Panc1 (cell line): ENCODE measurements around the gene MAGI2.

Experiments used
- SIN3A ChIP-seq: IDR thresholded peaks from 2 replicates; pipeline ENCODE4 v1.6.1; 2012; ENCODE audit warnings: low read depth, mild to moderate bottlenecking, low read length, moderate library complexity, borderline replicate concordance; ENCODE audit not compliant: insufficient read depth
- TCF7L2 ChIP-seq: IDR thresholded peaks from 2 replicates; pipeline ENCODE4 v1.6.1; 2011; ENCODE audit warnings: mild to moderate bottlenecking, low read depth, low read length, inconsistent platforms
- TF ChIP-seq, protein P1 (sequence below): fragments of 450-650 bp; IDR thresholded peaks from 2 replicates; pipeline ENCODE4 v1.5.1; 2017; ENCODE audit warnings: mild to moderate bottlenecking
- TF ChIP-seq, protein P2 (sequence below), 2 experiments: IDR thresholded peaks; 2 replicates each; pipeline ENCODE4 v1.6.1; 2011 to 2012; ENCODE audit warnings: low read depth in 2 of 2, control low read depth in 1 of 2, low read length in 1 of 2, mild to moderate bottlenecking in 1 of 2, moderate library complexity in 1 of 2; ENCODE audit not compliant: insufficient read depth in 1 of 2

DNA sequence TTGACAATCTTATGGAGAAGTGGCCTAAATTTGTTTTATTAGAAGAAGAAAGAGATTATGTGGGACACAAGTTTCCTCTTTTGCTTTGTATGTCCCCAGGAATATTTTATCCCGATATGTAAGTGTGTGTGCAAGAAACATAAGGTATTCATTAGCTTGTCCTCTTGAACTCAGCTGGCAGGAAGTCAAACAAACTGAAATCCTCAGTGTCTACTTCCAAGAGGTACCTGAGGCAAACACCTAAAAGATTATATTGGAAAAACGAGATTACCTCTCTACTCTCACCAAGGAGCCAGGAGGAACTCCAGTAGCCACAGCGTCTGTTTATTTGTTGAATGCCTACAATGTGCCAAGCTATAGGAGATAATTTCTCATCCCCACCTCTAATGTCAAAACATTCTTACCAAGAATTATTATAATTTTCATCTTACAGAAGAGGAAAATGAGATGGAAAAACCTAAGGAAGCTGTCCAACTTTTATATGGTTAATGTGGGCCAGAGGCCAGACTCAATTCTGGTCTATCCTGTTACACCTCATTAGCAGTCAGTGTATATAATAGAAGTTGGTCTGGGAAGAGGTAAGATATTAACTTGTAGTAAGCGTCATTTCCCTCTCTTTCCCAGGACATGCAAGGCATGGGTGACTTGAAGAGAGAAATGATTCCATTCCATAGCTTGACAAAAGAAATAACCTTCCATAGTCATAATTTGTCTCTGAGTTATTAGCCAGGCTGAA lies 692.7 kb downstream of the MAGI2 start:
- TF ChIP-seq, protein P1, sequence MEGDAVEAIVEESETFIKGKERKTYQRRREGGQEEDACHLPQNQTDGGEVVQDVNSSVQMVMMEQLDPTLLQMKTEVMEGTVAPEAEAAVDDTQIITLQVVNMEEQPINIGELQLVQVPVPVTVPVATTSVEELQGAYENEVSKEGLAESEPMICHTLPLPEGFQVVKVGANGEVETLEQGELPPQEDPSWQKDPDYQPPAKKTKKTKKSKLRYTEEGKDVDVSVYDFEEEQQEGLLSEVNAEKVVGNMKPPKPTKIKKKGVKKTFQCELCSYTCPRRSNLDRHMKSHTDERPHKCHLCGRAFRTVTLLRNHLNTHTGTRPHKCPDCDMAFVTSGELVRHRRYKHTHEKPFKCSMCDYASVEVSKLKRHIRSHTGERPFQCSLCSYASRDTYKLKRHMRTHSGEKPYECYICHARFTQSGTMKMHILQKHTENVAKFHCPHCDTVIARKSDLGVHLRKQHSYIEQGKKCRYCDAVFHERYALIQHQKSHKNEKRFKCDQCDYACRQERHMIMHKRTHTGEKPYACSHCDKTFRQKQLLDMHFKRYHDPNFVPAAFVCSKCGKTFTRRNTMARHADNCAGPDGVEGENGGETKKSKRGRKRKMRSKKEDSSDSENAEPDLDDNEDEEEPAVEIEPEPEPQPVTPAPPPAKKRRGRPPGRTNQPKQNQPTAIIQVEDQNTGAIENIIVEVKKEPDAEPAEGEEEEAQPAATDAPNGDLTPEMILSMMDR: no peak
- TF ChIP-seq, protein P2, sequence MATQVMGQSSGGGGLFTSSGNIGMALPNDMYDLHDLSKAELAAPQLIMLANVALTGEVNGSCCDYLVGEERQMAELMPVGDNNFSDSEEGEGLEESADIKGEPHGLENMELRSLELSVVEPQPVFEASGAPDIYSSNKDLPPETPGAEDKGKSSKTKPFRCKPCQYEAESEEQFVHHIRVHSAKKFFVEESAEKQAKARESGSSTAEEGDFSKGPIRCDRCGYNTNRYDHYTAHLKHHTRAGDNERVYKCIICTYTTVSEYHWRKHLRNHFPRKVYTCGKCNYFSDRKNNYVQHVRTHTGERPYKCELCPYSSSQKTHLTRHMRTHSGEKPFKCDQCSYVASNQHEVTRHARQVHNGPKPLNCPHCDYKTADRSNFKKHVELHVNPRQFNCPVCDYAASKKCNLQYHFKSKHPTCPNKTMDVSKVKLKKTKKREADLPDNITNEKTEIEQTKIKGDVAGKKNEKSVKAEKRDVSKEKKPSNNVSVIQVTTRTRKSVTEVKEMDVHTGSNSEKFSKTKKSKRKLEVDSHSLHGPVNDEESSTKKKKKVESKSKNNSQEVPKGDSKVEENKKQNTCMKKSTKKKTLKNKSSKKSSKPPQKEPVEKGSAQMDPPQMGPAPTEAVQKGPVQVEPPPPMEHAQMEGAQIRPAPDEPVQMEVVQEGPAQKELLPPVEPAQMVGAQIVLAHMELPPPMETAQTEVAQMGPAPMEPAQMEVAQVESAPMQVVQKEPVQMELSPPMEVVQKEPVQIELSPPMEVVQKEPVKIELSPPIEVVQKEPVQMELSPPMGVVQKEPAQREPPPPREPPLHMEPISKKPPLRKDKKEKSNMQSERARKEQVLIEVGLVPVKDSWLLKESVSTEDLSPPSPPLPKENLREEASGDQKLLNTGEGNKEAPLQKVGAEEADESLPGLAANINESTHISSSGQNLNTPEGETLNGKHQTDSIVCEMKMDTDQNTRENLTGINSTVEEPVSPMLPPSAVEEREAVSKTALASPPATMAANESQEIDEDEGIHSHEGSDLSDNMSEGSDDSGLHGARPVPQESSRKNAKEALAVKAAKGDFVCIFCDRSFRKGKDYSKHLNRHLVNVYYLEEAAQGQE (IDR thresholded peaks at IDR 0.05; ENCODE audit: insufficient read depth in 1 of 2, low read depth in 2 of 2, low read length in 1 of 2): no peak
- TF ChIP-seq TCF7L2 (no peak), SIN3A (no peak)
